GM19328 (cell line): ENCODE measurements around the gene ECEL1.

ENCODE experiments used
- ATAC-seq: cut with Tn5 transposase; IDR thresholded peaks from one replicate; pipeline ENCODE4 v1.9.1; 2021; ENCODE audit warnings: mild to moderate bottlenecking, moderate library complexity; ENCODE audit not compliant: unreplicated experiment

The ECEL1 gene

GRCh38 chr2:232502511-232502910, 14.9 kb upstream of the ECEL1 start:
- no peak for ATAC-seq

GRCh38 chr2:232501794-232502390, 14.3 kb upstream of the ECEL1 start:
- ATAC-seq = no peak

GRCh38 chr2:232501331-232501771, 13.7 kb upstream of the ECEL1 start:
- ATAC-seq = no peak

GRCh38 chr2:232498452-232498851, 10.8 kb upstream of the ECEL1 start:
- no peak for ATAC-seq

- no peak for ATAC-seq
These were observed 9.7 kb upstream of the ECEL1 start for GRCh38 chr2:232497348-232497747.

- no peak for ATAC-seq
These were observed 9.1 kb upstream of the ECEL1 start for GRCh38 chr2:232496501-232497270.

GRCh38 chr2:232495292-232495691, 7.7 kb upstream of the ECEL1 start:
- no peak for ATAC-seq

GRCh38 chr2:232494542-232494941, 6.9 kb upstream of the ECEL1 start:
- no peak for ATAC-seq

- no peak for ATAC-seq
These were observed 6.3 kb upstream of the ECEL1 start for GRCh38 chr2:232493701-232494474.

- no peak for ATAC-seq
These were observed 5.5 kb upstream of the ECEL1 start for GRCh38 chr2:232492963-232493700.

- no peak for ATAC-seq
These were observed 4.7 kb upstream of the ECEL1 start for GRCh38 chr2:232492236-232492848.

- no peak for ATAC-seq
These were observed 3.6 kb upstream of the ECEL1 start for GRCh38 chr2:232491139-232491780.

GRCh38 chr2:232490221-232491138, 2.8 kb upstream of the ECEL1 start:
- no peak for ATAC-seq

- ATAC-seq = no peak
These were observed 2.0 kb upstream of the ECEL1 start for GRCh38 chr2:232489516-232490220.

GRCh38 chr2:232488721-232489300, 1.2 kb upstream of the ECEL1 start:
- ATAC-seq = no peak

GRCh38 chr2:232488097-232488711, 570 bp upstream of the ECEL1 start:
- no peak for ATAC-seq

GRCh38 chr2:232486558-232487384, 863 bp downstream of the ECEL1 start:
- no peak for ATAC-seq
